WI38 (cell line): ENCODE results near the gene LAMC1.

Source experiments
- H3K4me3 ChIP-seq: 2 replicates; pipeline ENCODE4 v1.5.1; 2011; ENCODE audit warnings: low read depth, mild to moderate bottlenecking, control low read depth, low read length
- TF ChIP-seq, protein P1 (sequence below): IDR thresholded peaks from 2 replicates; pipeline ENCODE4 v1.5.1; 2012; ENCODE audit warnings: low read depth, mild to moderate bottlenecking, control low read depth, low read length

LAMC1 gene

DNA sequence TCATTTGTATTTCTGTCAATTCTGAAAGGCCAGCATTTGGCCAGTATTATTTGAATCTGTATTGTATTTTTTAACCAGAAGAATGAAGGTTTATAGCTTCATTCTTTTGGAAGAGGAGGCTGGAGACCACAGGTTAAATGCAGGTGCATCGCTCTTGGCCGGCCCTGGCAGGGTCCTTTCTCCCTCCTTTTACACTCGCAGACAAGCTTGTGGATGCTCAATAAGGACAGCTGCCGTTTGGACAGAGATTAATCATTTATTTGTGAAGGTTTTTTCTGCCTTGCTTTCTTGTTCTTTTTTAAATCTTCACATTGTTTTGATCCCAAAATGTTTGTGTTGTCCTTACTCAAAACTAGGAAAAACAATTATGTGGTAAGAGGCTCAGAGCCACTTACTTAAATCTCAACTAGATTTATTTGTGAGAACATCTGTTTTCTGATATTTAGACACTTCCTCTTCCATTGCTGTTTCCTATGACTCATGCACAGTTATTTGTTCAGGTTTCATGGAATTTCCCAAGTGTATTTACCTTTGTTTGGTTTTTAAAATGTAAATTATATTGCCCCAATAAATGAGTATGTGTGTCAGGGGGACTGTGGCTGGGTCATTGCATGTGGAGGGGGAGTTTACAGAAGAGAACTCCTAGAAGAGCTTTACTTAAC, 116.2 kb downstream of the LAMC1 start:
- H3K4me3 ChIP-seq = no peak overlapping the region
- TF ChIP-seq, protein P1, sequence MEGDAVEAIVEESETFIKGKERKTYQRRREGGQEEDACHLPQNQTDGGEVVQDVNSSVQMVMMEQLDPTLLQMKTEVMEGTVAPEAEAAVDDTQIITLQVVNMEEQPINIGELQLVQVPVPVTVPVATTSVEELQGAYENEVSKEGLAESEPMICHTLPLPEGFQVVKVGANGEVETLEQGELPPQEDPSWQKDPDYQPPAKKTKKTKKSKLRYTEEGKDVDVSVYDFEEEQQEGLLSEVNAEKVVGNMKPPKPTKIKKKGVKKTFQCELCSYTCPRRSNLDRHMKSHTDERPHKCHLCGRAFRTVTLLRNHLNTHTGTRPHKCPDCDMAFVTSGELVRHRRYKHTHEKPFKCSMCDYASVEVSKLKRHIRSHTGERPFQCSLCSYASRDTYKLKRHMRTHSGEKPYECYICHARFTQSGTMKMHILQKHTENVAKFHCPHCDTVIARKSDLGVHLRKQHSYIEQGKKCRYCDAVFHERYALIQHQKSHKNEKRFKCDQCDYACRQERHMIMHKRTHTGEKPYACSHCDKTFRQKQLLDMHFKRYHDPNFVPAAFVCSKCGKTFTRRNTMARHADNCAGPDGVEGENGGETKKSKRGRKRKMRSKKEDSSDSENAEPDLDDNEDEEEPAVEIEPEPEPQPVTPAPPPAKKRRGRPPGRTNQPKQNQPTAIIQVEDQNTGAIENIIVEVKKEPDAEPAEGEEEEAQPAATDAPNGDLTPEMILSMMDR = no peak

DNA sequence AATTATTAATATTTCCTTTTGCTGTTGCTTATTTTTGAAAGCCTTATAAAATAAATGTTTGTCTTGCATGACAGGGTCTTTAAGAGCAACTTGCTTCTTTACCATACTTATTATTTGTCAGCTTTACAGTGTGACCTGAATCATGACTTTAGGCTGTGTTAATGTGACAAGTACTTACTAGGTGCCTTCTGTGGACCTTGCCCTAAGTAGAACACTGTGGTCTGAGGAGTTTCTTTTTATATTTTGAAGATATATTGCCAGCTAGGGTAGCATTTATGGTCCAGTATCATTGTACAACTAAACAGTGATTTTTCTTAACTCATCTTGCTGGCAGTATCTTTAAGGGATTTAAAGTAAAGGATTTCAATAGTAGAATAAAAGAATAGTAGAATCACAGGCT, 117.4 kb downstream of the LAMC1 start:
- TF ChIP-seq, protein P1 = no peak

DNA sequence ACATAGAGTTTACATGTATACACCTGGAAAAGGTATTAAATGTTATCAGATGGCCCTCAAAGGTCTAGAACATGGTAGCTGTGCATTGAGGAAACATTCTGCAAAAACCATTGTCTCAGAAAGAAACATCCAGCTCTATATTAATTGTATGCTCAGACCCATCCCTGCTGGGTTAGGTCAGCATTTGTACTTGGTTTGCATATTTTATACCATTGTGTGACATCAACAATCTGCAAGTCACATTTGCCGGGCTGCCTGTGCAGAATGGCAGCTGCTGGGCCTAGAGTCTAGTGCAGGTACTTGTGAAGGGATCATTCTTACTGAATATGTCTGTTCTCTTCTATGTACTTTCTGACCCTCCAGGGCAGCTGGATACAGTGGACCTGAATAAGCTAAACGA, 119.0 kb downstream of the LAMC1 start:
- H3K4me3 ChIP-seq = no peak overlapping the region
- TF ChIP-seq, protein P1 = no peak

More for the DNA sequence above, 117.4 kb downstream of the LAMC1 start:
- no peak overlapping the region for H3K4me3 ChIP-seq

DNA sequence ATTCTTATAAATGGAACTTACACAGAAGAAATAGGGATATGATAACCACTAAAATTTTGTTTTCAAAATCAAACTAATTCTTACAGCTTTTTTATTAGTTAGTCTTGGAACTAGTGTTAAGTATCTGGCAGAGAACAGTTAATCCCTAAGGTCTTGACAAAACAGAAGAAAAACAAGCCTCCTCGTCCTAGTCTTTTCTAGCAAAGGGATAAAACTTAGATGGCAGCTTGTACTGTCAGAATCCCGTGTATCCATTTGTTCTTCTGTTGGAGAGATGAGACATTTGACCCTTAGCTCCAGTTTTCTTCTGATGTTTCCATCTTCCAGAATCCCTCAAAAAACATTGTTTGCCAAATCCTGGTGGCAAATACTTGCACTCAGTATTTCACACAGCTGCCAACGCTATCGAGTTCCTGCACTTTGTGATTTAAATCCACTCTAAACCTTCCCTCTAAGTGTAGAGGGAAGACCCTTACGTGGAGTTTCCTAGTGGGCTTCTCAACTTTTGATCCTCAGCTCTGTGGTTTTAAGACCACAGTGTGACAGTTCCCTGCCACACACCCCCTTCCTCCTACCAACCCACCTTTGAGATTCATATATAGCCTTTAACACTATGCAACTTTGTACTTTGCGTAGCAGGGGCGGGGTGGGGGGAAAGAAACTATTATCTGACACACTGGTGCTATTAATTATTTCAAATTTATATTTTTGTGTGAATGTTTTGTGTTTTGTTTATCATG, 120.5 kb downstream of the LAMC1 start:
- TF ChIP-seq, protein P1 = no peak
- no peak overlapping the region for H3K4me3 ChIP-seq

DNA sequence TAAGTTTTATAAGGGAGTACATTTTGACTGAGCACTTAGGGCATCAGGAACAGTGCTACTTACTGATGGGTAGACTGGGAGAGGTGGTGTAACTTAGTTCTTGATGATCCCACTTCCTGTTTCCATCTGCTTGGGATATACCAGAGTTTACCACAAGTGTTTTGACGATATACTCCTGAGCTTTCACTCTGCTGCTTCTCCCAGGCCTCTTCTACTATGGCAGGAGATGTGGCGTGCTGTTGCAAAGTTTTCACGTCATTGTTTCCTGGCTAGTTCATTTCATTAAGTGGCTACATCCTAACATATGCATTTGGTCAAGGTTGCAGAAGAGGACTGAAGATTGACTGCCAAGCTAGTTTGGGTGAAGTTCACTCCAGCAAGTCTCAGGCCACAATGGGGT, 121.5 kb downstream of the LAMC1 start:
- TF ChIP-seq, protein P1 = no peak
- no peak overlapping the region for H3K4me3 ChIP-seq

DNA sequence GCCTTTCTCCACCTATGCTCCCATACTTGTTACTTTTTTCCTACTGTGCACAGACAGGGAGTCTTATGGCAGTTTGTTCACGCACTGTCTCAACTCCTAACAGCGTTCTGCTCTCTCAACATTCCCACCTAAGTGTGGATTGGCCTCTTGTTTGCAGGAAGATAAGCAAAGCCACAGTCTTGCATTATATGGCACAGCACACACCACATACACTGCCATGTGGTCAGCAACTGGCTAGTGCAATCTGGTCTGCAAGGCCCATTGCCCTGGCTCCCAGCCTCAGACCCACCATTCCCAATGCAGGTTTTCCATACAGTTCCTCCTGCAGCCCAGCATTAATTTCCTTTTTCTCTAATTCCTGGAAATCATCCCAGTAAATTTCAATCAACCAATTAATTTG, 124.5 kb downstream of the LAMC1 start:
- TF ChIP-seq, protein P1 = no peak

DNA sequence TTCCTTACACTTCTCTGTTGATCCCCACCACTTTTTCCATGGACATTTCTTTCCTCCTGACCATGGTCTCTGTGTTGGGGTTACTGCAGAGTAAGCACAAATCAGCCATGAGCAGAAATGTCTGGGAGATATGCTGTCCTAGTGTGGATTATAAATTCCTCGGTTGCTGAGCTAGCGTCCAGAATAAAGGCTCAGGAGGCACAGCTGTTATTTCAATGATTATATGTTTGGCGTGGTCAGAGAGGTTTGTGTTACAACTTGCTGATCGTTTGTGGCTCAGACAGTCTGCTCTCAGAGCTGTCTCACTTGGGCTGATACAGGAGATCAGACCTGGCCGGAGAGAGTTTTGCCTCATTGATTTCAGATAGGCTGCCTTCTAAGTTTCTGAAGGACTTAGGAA, 125.4 kb downstream of the LAMC1 start:
- no peak overlapping the region for H3K4me3 ChIP-seq
- TF ChIP-seq, protein P1 = no peak

More for the DNA sequence above, 124.5 kb downstream of the LAMC1 start:
- no peak overlapping the region for H3K4me3 ChIP-seq
